GM12874 (cell line): ENCODE results near the gene ASAP2.

ENCODE experiments used
- TF ChIP-seq, protein P1 (sequence below): IDR thresholded peaks from 2 replicates; pipeline ENCODE4 v1.5.1; 2011; ENCODE audit warnings: low read depth, mild to moderate bottlenecking, control low read depth, low read length, moderate library complexity; ENCODE audit not compliant: insufficient read depth

ASAP2 gene

DNA sequence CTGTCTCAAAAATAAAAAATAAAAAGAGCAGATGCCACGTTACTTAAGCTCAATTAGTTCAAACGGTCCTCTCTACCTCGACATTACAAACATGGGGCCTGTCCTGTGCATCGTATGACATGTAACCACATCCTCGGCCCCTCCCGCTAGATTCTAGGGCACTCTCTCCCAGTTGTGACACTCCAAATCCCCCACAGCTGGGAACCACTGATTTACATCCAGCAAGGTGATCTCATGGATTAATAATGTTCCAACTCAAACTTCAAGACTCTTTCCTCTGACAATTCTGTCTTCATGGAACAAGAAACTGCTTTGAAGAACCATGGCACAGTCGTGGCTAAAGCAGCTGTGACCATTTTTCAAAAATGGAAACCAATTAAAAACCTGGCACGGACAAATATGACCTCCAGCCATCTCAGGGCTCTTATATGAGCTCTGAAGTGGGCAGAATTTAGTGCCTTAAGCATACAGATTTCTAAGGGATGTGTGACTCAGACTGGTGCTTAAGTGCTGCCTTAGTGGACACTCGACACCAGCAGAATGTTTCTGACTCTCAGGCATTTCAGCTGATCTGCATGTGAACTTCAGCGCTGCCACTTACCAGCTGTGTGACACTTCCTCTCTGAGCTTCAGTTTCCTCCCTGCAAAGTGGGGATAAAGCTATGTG is 31.7 kb upstream of the ASAP2 start:
- TF ChIP-seq, protein P1, sequence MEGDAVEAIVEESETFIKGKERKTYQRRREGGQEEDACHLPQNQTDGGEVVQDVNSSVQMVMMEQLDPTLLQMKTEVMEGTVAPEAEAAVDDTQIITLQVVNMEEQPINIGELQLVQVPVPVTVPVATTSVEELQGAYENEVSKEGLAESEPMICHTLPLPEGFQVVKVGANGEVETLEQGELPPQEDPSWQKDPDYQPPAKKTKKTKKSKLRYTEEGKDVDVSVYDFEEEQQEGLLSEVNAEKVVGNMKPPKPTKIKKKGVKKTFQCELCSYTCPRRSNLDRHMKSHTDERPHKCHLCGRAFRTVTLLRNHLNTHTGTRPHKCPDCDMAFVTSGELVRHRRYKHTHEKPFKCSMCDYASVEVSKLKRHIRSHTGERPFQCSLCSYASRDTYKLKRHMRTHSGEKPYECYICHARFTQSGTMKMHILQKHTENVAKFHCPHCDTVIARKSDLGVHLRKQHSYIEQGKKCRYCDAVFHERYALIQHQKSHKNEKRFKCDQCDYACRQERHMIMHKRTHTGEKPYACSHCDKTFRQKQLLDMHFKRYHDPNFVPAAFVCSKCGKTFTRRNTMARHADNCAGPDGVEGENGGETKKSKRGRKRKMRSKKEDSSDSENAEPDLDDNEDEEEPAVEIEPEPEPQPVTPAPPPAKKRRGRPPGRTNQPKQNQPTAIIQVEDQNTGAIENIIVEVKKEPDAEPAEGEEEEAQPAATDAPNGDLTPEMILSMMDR = no peak

DNA sequence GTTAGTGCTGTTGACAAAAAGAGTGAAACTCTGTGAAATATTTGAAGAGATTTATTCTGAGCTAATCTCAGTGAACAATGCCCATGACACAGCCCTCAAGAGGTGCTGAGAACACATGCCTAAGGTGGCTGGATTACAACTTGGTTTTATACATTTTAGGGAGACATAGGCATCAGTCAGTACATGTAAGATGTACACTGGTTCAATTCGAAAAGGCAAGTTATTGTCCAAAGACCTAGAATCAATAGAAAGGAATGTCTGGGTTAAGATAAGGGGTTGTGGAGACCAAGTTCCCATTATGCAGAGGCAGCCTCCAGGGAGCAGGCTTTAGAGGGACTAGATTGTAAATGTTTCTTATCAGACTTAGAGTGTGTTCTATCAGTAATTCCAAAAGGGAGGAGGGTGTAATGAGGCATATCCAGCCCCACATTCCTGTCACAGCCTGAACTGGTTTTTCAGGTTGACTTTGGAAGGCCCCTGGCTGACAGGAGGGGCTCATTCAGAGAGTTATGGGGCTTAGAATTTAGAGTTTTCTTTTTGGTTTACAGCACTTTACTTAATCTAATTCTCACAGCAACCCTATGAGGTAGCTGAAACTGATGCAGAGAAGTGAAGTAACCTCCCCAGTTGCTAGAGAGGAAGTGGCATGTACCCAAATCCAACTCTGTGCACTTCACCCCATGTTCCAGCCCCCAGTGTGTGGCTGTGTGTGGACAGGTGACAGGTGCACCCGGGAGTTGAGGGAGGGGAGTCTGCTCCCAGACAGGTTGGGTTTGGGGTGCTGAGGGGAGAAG is 28.3 kb upstream of the ASAP2 start:
- TF ChIP-seq, protein P1 = no peak

GRCh38 chr2:9178904-9179571 is 27.6 kb upstream of the ASAP2 start:
- TF ChIP-seq, protein P1 = no peak

DNA sequence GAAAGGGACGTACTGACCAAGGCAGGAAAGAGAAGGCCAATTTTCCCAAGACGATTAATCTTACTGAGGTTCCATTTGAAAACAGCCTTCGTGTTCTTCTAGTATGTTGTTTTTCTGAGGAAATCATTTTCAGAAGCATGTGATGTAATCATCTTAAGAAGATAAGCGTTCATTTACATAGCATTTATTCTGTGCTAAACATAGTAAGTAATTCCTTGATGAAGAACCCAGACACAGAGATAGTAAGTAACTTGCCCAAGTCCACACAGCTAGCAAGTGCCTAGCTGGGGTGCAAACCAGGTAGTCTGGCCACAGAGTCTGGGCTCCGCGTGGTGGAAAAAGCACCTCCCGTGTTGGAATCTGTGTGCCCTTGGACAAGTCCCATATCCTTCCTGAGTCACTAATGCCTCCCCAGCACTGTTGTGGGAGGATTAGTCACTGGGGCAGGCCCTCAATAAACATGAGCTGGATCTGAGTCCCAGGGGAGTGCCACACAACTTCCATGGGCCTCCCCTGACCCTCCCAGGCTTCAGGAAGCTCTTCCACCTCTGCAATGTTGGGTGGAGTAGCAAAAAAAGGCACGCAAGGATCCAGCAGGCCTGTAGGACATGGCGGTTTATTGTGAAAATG is 26.9 kb upstream of the ASAP2 start:
- TF ChIP-seq, protein P1 = no peak

DNA sequence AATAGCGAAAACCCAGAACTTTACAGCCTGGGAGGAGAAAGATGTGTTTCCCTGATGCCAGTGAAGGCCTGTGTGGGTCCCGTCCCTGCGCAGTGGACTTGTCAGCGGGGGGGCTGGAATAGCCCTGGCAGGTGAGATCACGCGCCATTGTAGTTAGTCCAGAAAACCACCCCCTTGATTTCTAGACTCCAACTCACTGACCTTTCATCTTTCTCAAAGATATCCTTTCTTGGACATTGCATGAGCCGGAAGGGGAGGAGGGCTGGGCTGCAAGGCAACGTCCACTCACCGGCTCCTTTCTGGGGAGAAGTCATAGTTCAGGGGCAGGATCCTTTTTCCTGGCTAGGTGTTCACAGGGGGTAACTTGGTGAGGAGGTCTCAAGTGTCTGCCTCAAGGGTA is 22.3 kb upstream of the ASAP2 start:
- TF ChIP-seq, protein P1 = no peak

DNA sequence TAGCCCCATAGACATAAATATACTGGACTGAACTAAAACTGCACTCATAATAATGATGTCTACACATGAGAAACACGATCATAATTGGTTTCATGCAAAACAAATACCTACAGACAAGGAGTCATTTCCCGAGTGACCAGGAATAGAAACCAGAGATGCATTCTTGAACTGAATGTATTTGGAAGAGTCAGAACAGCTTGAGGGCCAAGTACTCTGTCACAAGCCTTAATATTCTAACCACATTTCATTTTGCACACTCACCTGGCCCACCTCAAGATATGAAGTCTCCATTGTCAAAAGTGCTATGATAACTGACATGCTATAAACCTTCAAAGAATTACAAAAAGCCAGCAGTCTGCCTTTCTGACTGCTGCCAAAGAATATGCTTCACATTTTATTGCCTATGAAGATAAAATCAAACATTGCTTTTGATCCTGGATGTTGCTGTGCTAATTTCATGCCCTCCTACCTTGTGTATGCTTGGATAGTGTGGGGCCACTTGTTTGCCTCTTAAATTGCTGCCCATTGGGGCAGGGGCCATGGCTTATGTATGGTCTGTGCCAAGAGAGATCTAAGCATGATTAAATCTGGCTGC is 18.9 kb upstream of the ASAP2 start:
- TF ChIP-seq, protein P1 = no peak
